Type B pancreatic cell (in vitro differentiated cells): Measurements from ENCODE around the gene SNX8. TPM values are rescaled to one million over a fixed set of nuclear protein-coding genes. Genes with fewer than 3 reads are reported as not detected.

ENCODE experiments used
- DNase-seq: peaks from one replicate; pipeline ENCODE4 v3.0.0; 2021; ENCODE audit warnings: mixed read lengths; ENCODE audit not compliant: unreplicated experiment; ENCODE audit errors: extremely low spot score
- H3K27ac Mint-ChIP-seq: 2 replicates; pipeline ENCODE4 v1.8.0; 2021; ENCODE audit warnings: mild to moderate bottlenecking, mixed read lengths
- H3K27me3 Mint-ChIP-seq: 2 replicates; pipeline ENCODE4 v1.8.0; 2021; ENCODE audit warnings: mixed read lengths
- H3K36me3 Mint-ChIP-seq: 2 replicates; pipeline ENCODE4 v1.8.0; 2021; ENCODE audit warnings: mixed read lengths
- H3K4me1 Mint-ChIP-seq: one replicate; pipeline ENCODE4 v1.8.0; 2021; ENCODE audit warnings: mixed read lengths; ENCODE audit not compliant: unreplicated experiment
- H3K4me3 Mint-ChIP-seq: 2 replicates; pipeline ENCODE4 v1.8.0; 2021; ENCODE audit warnings: mild to moderate bottlenecking, mixed read lengths
- H3K9me3 Mint-ChIP-seq: 2 replicates; pipeline ENCODE4 v1.8.0; 2021; ENCODE audit warnings: mixed read lengths
- total RNA-seq: library from RNA; stranded (reverse); gene quantifications from 2 replicates; pipeline ENCODE4 v1.2.1, GENCODE V29; 2021; ENCODE audit warnings: low replicate concordance
- TF ChIP-seq, protein P1 (sequence below): fragments of 200-600 bp; sonication (generic); conservative IDR thresholded peaks from 2 replicates; pipeline ENCODE4 v1.5.0; 2021; ENCODE audit warnings: antibody characterized with exemption, mild to moderate bottlenecking

Gene SNX8
- total RNA-seq, 1 donor from 2014 or later, result 29.1 TPM

- H3K36me3 Mint-ChIP-seq, result peaks cover 3% of the 10 kb centered on the region
- no peaks in the 10 kb centered on the region for H3K27me3 Mint-ChIP-seq
- no peak overlapping the region for H3K27ac Mint-ChIP-seq
- no peak overlapping the region for H3K4me3 Mint-ChIP-seq
- no peak for DNase-seq
- H3K9me3 Mint-ChIP-seq, result no peaks in the 10 kb centered on the region
- no peaks in the 10 kb centered on the region for H3K4me1 Mint-ChIP-seq
- TF ChIP-seq, protein P1, sequence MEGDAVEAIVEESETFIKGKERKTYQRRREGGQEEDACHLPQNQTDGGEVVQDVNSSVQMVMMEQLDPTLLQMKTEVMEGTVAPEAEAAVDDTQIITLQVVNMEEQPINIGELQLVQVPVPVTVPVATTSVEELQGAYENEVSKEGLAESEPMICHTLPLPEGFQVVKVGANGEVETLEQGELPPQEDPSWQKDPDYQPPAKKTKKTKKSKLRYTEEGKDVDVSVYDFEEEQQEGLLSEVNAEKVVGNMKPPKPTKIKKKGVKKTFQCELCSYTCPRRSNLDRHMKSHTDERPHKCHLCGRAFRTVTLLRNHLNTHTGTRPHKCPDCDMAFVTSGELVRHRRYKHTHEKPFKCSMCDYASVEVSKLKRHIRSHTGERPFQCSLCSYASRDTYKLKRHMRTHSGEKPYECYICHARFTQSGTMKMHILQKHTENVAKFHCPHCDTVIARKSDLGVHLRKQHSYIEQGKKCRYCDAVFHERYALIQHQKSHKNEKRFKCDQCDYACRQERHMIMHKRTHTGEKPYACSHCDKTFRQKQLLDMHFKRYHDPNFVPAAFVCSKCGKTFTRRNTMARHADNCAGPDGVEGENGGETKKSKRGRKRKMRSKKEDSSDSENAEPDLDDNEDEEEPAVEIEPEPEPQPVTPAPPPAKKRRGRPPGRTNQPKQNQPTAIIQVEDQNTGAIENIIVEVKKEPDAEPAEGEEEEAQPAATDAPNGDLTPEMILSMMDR, result no peak
Measured at GRCh38 chr7:2257046-2257551, 57.1 kb downstream of the SNX8 start.

GRCh38 chr7:2256306-2257045 lies 57.8 kb downstream of the SNX8 start:
- H3K4me1 Mint-ChIP-seq, result no peaks in the 10 kb centered on the region
- H3K27ac Mint-ChIP-seq, result no peak overlapping the region
- no peak for DNase-seq
- no peaks in the 10 kb centered on the region for H3K27me3 Mint-ChIP-seq
- no peaks in the 10 kb centered on the region for H3K9me3 Mint-ChIP-seq
- TF ChIP-seq, protein P1, result no peak
- H3K36me3 Mint-ChIP-seq, result peaks cover 3% of the 10 kb centered on the region
- no peak overlapping the region for H3K4me3 Mint-ChIP-seq

- no peak for DNase-seq
- Mint-ChIP-seq H3K9me3 (no peaks in the 10 kb centered on the region), H3K36me3 (peaks cover 3% of the 10 kb centered on the region), H3K27me3 (no peaks in the 10 kb centered on the region), H3K27ac (no peak overlapping the region), H3K4me3 (no peak overlapping the region), H3K4me1 (no peaks in the 10 kb centered on the region)
- TF ChIP-seq, protein P1, result no peak
Measured at GRCh38 chr7:2255145-2256139, 58.8 kb downstream of the SNX8 start.

DNA sequence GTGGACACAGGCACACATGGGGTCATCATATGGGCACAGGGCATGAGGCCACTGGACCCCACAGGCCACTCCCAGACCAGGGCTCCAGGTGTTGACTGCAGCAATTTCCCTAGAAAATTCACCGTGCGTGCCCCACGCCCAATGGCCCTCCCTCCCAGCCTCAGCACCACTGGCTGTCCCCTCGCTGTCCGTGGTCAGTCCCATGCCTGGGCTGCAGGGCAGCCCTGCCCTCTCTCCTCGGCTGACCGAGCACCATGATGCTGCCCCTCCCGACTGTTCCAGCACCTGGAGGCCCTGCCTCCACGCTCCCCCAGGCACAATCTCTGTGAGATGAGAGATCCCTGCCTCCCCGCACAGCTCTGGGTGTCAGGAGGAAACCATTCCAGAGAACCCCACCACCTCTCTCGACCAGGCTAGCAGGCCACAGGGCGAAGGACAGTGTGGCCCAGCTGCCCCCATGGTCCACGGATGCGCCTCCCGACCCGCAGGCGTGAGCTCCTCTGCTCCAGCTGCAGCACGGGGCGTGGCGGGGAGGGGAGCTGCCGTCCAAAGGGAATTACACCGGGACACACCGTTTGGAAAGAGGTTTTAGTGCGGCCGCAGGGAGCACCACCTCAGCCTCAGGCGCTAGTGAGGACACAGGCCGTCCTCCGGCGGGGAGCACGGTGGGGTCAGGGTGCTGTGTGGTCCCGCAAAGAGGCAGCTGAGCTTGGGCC lies 59.7 kb downstream of the SNX8 start:
- TF ChIP-seq, protein P1, result no peak
- no peak overlapping the region for H3K27ac Mint-ChIP-seq
- H3K27me3 Mint-ChIP-seq, result no peaks in the 10 kb centered on the region
- DNase-seq, result no peak
- H3K36me3 Mint-ChIP-seq, result peaks cover 3% of the 10 kb centered on the region
- no peaks in the 10 kb centered on the region for H3K9me3 Mint-ChIP-seq
- H3K4me1 Mint-ChIP-seq, result no peaks in the 10 kb centered on the region
- H3K4me3 Mint-ChIP-seq, result no peak overlapping the region

GRCh38 chr7:2253525-2254244 lies 60.6 kb downstream of the SNX8 start:
- Mint-ChIP-seq H3K36me3 (peaks cover 6% of the 10 kb centered on the region), H3K4me1 (peaks cover 4% of the 10 kb centered on the region), H3K4me3 (no peak overlapping the region), H3K27me3 (no peaks in the 10 kb centered on the region), H3K27ac (no peak overlapping the region), H3K9me3 (no peaks in the 10 kb centered on the region)
- DNase-seq, result no peak
- TF ChIP-seq, protein P1, result no peak
